Measurements from ENCODE around the gene NTN5.

GRCh38 chr19:48616041-48616436, 56.8 kb downstream of the NTN5 start:
- TF ChIP-seq POLR2AphosphoS5 (IDR thresholded peaks at IDR 0.05; ENCODE audit: low read depth) (no peak), CTCF (conservative IDR thresholded peaks at IDR 0.05; ENCODE audit: low read depth in 2 of 2) (no peak), STAT1 (IDR thresholded peaks at IDR 0.05; ENCODE audit: unreplicated experiment) (no peak), CREB1 (CRISPR knock-in tag; IDR thresholded peaks at IDR 0.05; ENCODE audit: low read depth) (no peak), EZH2phosphoT487 (IDR thresholded peaks at IDR 0.05; ENCODE audit: unreplicated experiment) (no peak), EZH2 (IDR thresholded peaks at IDR 0.05; ENCODE audit: low read depth, unreplicated experiment) (no peak), REST (IDR thresholded peaks at IDR 0.05; ENCODE audit: unreplicated experiment) (no peak)
